ENCODE measurements around the gene WNK2.

WNK2 gene

DNA sequence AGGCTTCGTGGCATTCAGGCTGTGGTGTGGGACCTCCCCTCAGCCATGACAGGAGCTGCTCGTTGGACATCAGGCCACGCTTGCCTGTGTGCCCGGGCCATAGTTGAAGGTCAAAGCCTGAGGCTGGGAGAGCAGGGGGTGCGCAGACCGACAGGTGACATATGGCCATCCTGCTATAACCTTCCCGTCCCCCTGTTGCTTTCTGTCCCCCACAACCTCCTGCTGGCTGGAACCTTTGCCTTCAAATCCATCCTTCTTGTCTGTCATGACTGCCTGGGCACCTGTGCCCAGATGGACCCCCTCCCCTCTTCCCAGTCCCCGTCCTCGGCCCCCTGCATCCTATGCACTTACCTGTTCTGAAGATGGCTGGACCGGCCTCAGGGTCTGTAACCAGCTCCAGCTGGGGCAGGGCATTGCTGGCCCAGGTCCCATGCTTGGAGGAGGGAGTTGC, 83.2 kb downstream of the WNK2 start:
- DNase-seq (ENCODE audit: low read depth) = no peak

DNA sequence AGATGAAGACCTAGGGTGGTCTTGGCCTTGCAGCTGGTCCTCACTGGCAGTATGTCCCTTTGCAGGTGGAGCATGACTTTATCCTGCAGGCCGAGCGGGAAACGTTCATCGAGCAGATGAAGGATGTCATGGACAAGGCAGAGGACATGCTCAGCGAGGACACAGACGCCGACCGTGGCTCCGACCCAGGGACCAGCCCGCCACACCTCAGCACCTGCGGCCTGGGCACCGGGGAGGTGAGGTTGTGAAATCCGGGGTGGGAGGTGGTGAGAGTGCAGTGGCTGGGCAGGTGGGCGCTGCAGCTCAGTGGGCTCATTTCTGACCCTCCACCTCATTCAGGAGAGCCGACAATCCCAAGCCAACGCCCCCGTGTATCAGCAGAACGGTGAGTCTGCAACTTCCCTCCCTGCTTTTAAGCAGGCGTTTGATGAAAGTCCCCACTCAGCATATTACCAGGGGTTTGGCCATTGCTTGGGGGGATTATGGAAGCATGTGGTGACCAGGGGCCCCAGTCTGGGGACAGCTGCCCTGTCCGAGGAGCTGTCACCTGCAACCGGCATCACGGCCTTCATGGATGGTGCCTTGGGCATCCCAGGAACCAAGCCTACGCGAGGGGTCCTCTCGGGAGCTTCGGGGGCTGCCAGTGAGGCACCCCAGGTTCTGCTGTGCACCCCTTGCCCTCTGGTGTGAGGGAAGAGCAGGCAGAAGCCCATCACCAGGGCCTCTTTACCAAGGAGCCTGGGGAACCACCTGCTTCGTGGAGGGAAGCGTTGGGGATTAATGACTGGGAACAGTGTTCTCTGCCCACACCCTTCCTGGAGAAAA, 84.0 kb downstream of the WNK2 start:
- DNase-seq (ENCODE audit: low read depth) = no peak

DNA sequence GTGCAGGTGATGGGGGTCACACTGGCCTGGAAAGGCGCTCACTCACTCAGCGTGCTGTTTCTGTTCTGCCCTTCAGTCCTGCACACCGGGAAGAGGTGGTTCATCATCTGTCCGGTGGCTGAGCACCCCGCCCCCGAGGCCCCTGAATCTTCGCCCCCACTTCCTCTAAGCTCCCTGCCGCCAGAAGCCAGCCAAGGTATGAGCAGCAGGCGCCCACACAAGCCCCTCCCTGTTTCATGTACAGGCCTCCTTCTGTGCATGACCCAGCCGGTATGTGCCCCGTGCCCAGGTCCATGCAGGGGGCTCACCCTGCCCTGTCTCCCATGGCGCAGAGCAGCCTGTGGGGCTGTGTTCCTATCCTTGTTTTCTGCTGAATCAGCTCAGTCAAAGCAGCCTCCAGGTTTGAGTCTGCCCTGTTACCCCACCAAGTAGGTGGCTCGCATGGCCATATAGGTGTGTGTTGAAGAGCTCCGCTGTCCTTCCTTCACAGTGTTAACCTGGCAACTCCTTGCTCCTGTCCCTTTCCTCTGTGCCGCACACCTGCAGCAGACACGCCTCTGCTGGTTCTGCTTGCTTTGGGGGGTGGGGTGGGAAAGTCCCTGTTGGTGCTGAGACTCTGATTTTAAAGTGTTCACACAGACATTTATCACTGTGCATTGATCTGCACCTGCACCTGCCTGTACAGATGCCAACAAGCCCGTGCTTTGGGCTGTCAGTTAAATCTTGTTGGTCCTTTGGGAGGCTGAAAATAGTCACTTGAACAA, 84.8 kb downstream of the WNK2 start:
- no peak for DNase-seq (ENCODE audit: low read depth)

DNA sequence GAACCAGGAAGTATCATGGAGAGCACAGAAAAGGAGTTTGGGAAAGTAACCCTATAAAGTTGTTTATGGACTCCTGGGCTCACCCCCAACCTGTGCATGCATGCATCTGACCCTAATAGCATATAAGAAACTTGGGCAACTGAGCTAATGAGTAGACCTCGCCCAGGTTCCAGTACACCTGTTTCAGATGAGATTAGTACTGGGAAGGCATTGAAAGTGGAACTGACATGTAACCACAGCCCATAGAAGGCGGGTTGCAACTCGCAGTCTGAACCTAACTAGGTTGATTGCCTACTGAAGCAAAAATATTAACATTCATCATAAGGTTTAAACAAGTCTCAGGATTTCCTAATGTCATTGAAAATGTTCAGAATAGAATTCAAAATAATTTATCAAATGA, 87.0 kb downstream of the WNK2 start:
- no peak for DNase-seq (ENCODE audit: low read depth)

DNA sequence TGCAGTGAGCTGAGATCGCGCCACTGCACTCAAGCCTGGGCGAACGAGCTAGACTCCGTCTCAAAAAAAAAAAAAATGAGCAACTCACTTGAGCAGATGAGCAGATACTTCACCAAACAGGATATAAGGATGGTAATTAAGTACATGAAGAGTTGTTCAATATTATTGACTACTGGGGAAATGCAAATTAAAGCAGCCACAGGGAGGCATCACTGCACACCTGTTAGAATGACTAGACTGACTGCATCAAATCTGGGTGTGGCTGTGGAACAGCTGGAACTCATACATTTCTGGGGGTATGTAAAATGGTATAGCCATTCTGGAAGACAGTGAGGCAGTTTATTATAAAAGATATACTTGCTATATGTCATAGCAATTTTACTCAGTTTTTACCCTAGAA, 93.0 kb downstream of the WNK2 start:
- no peak for DNase-seq (ENCODE audit: low read depth)

DNA sequence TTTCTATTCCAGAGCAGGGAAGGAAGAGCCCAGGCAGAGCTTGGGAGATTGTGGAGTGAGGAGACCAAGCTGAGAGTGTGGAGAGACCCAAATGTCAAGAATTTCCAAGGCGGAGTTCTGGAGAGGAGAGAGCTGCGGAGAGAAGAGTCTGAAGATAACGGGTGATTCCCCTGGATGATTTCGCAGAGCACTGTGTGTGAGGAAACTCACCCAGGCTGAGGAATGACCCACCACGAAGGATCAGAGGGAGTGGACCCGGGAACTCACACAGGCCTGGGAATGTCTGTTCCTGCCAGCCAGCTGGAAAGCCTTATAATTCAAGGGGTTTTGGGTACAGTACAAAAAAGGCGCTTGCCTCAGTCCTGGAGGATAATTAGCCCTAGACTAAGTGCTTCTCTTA, 94.2 kb downstream of the WNK2 start:
- DNase-seq (ENCODE audit: low read depth) = no peak

DNA sequence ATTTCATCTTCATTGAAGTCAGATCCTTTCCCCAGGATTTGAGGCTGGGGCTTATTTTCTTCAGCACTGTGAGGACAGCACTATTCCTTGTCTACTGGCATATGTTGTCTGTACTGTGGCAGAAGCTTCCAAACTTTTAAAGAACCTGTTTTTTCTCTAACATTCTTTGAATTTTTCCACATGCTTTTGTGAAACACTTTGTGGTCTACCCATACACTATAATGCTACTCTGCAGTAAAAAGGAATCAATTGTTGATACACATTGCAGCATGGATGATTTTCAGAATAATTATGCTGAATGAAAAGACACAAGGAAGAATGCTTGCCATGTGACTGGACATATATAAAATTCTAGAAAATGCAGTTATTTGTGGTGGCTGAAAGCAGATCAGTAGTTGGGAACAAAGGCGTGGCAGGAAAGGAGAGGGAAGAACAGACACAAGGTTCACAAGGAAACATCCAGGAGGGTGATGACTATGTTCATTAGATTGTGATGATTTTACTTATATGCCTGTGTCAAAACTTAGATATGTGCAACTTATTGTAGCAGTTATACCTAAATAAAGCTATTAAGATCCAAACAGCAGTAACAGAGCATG, 96.8 kb downstream of the WNK2 start:
- DNase-seq (ENCODE audit: low read depth) = no peak

DNA sequence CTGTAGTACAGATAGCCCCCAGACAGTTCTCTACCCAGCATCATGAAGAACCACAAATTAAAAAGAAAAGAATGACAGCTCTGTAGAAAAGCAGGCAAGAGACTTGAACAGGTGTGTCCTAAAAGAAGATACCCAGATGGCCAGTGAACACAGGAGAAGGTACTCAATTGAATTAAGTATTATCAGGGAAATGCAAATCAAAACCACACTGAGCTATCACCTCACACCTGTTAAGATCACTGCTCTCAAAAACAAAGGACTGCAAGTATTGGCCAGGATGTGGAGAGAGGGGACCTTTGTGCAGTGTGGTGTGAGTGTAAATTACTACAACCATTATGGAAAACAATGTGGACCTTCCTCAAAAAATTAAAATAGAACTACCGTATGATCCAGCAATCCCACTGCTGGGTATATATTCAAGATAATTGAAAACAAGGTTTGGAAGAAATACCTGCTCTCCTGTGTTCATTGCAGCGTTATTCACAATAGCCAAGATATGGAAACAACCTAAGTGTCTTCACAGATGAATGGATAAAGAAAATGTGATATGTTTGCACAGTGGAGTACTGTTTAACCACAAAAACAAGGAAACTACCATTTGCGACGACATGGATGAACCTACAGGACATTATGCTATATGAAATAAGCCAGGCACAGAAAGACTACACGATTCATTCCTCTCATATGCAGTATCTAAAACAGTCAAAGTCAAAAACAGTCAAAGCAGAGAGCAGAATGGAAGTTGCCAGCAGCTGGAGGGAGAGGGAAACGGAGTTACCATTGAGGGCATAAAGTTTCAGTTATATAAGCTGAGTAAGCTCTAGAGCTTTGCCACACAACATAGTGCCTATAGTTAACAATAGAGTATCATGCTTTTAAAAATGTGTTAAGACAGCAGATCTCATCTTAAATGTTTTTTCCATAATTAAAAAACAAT, 102.6 kb downstream of the WNK2 start:
- no peak for DNase-seq (ENCODE audit: low read depth)

DNA sequence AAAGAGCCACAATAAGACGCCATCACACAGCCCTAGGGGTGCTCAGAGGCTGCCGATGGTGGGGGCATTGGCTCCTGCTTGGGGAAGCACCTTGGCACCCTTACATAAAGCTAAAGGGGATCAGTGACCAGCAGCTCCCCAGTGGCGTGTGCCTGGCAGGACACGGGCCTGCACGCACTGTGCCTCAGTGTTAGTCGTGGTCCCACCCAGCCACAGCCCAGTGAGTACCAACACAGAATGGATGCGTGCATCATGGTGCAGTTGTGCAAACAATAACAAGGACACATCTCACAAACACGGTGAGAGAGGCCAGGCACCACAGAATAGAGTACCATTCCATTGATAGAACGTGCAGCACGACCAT, 103.2 kb downstream of the WNK2 start:
- no peak for DNase-seq (ENCODE audit: low read depth)

DNA sequence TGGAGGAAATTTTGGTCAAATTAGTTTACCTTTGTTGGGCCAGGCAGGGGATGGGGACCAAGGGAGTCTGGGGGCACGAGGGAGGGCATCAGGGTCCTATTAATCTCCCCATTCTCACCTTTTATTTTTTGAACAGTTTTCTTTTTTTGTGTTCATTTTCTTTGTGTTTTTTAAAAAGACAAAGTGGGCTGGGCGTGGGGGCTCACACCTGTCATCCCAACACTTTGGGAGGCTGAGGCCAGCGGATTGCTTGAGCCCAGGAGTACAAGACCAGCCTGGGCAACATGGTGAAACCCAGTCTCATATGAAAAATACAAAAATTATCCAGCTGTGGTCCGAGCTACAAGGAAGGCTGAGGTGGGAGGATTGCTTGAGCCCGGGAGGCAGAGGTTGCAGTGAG, 103.7 kb downstream of the WNK2 start:
- DNase-seq (ENCODE audit: low read depth) = no peak

DNA sequence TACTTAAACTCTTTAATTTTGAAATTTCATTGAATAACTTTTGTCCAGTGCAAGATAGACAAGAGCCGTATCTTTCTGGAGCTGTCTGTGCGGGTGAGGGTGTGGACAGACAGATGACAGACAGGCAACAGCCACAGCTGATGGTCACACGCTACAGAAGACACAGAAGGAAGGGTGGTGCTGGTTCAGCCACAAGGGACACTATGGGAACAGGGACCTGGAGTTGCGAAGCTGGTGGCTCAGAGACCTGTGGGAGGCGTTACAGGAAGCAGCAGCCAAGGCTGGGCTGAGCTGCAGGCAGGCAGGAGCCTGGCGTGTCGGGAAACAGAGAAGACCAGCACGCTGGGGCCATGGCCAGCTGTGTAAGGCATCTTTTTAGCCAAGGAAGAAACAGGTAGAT, 104.4 kb downstream of the WNK2 start:
- DNase-seq (ENCODE audit: low read depth) = no peak

DNA sequence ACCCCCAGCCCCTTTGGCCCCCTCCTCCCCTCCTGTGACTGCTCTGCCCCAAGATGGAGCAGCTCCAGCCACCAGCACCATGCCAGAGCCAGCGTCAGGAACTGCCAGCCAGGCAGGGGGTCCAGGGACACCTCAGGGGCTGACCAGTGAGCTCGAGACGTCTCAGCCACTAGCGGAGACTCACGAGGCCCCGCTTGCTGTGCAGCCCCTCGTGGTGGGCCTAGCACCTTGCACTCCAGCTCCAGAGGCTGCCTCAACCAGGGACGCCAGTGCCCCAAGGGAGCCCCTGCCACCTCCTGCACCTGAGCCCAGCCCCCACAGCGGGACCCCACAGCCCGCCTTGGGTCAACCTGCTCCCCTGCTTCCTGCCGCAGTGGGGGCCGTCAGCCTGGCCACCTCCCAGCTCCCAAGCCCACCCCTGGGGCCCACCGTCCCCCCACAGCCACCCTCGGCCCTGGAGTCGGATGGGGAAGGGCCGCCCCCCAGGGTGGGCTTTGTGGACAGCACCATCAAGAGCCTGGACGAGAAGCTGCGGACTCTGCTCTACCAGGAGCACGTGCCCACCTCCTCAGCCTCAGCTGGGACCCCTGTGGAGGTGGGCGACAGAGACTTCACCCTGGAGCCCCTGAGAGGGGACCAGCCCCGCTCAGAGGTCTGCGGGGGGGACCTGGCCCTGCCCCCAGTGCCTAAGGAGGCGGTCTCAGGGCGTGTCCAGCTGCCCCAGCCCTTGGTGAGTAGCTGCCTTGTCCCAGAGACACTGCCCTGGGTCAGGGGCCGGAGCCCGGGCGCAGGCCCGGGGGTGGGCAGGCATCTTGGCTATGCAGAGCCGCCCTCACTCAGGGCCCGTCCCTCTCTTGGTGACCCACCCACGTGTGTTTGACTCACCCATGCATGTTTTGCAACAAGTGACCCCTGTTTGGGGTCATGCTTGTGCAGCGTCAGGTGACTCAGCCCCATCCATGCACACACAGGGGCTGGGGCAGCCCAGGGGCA, 105.2 kb downstream of the WNK2 start:
- no peak for DNase-seq (ENCODE audit: low read depth)

DNA sequence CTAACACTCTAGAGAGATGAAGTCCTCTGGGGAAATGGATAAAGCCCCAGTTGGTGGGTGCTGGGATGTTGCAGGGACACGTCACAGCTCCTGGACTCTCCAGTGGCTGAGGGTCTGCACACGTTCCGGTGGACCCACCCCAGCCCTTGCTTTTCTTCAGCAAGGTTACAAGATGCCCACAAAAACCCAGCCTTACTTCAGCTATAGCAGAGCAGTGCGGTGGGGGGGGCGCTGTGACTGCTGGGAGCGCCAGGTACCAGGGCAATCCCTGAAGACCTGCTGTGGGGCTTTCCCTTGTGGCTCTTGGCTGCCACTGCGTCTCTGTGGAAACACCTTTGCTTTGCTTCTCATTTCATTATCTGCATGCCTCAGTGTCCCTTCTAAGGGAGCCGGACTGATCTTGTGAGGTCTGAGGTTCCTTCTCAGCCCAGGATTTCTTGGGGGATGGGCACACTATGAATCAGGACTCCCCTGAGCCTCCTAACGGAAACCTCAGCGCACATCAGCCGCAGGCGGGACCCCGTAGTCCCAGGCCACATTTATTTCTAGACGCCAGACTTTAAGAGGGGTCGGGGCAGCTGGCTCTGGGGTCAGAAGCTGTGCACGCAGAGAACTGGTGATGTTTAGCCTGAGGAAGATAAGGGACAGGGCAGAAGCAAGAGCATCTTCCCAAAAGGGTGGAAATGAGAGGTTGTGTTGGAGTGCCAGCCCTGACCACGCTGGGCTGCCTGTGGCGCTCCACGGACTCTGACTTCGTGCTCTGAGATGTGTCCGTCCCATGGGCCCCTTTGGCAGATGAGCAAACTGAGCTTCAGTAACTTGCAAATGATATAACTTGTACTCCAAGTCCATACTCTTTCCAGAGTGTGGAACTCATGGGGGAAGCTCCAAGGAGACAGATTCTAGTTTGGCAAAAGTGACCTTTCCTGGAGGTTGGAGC, 106.8 kb downstream of the WNK2 start:
- DNase-seq (ENCODE audit: low read depth) = no peak

DNA sequence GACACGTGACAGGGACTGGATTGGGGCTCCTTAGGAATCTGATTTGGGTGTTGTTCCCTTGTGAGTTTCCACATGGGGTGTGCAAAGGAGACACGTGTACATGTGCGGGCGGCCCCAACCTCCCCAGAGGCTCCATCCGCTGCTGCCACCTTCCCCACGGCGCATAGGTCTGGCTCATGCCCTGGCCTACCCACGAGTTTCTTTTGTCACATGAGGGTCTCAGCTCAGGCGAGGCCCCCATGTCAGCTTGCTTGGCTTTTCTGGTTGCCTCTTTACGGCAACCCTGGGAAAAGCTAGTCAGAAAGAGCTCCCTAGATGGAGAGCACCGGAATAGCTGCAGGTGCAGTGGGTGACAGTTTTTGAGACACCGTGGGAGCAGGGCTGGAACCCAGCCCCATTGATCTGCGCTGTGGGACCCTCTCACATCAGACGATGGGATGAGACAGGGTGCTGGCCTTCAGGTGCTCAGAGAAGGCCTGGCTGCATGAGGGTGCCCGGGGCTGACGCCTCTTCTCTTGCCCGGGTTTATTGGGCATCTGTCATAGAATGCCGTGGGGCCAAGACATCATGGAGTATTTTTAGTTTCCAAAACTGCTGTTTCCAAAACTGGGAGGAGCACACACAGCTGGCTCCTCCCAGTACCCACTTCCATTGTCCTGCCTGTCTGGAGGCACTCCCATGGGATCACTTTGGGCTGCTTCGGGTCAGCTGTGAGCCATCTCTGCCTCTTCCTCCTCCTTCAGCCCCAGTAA, 107.8 kb downstream of the WNK2 start:
- DNase-seq (ENCODE audit: low read depth) = no peak

DNA sequence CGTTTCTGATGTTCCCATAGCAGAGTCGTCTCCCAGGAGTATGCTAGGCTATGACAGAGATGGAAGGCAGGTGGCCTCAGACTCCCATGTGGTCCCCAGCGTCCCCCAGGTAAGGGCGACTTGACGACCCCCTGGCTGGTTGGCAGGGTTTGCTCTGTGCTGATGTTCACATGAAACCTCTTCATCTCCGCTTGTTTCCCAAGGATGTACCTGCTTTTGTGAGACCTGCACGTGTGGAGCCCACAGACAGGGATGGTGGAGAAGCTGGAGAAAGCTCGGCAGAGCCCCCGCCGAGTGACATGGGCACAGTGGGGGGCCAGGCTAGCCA, 108.3 kb downstream of the WNK2 start:
- no peak for DNase-seq (ENCODE audit: low read depth)

DNA sequence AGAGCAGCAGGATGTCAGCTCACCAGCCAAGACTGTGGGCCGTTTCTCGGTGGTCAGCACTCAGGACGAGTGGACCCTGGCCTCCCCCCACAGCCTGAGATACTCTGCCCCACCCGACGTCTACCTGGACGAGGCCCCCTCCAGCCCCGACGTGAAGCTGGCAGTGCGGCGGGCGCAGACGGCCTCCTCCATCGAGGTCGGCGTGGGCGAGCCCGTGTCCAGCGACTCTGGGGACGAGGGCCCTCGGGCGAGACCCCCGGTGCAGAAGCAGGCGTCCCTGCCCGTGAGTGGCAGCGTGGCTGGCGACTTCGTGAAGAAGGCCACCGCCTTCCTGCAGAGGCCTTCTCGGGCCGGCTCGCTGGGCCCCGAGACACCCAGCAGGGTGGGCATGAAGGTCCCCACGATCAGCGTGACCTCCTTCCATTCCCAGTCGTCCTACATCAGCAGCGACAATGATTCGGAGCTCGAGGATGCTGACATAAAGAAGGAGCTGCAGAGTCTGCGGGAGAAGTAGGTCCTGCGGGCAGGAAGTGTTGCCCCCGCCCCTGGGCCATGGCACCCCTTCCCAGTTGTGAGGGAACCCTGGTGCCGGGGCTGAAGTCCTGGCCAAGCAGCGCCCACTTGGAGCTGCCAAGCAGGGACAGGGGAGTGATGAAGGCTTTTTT, 108.9 kb downstream of the WNK2 start:
- no peak for DNase-seq (ENCODE audit: low read depth)

DNA sequence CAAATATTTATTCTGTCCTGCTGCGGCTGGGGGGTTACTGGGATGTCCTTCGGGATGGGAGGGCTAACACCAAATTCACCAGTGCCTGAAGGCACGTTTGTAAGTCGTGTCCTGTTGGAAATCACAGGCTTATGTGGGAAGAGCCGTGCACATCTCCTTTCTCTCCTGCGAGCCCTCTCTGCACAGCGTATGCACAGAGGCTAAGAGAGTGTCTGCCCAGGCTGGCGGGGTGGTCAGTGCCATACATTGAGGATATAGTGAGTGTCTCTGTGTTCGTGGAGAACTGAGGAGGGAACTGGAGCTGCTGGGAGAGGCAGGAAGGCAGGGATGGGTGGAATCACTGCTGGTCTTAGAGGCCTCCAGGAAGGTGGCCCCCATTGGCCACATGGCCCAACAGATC, 110.1 kb downstream of the WNK2 start:
- no peak for DNase-seq (ENCODE audit: low read depth)

DNA sequence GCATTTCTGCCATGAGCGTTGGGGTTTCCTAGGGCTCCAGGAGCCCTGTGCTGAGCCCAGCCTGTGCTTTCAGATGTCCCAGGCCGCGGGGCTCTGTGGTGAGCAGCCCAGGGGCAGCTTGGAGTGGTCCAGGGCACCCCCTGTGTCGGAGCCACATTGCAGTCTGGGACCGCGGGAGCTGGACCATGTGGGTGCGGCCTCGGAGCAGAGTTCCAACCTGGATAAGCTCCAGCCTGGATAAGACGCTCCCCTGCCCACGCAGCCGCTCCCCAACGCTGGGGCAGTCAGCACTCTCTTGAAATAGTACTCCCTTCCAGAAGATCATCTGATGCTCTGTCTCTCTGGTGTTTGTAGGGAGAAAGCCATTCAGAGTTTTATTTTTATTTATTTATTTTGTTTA, 111.1 kb downstream of the WNK2 start:
- no peak for DNase-seq (ENCODE audit: low read depth)
